NOMO-1 (cell line): ENCODE measurements around the gene FOLR3.

Source experiments
- DNase-seq, 2 experiments: peaks; one replicate each; lab custom pipeline; 2025; ENCODE audit not compliant: unreplicated experiment in 2 of 2; lab: John Stamatoyannopoulos, UW

FOLR3 gene

DNA sequence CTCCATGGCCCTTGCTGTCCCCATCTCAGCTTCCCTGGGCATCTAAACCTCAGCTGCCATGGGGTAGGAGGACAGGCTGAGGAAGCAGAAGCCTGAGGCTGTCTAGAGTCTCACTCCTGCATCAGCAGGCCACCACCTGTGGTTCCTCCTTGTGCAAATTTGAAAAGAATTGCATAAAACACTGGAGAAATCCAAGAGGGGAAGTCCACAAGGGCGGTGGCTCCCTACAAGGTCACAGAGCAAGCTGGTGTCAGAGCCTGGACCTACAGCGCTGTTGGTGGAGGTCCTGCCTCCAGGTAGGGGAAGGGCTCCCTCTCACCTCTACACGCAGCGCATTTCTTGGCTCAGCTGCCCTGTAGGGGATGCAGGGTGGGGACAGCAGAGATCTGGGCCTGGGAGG is at the start of gene FOLR3:
FOLR3 (plus strand) TSS at position 253 of the 400 bp plus-strand sequence. CDS start 228 bp downstream, outside the sequence.
- DNase-seq = peak; percentile 8 to 29

GRCh38 chr11:72088076-72088808 is 47.3 kb upstream of the FOLR3 start:
- DNase-seq = no peak

- peak; percentile 85 to 91 for DNase-seq
Measured at GRCh38 chr11:72091292-72091691, 44.2 kb upstream of the FOLR3 start.

DNA sequence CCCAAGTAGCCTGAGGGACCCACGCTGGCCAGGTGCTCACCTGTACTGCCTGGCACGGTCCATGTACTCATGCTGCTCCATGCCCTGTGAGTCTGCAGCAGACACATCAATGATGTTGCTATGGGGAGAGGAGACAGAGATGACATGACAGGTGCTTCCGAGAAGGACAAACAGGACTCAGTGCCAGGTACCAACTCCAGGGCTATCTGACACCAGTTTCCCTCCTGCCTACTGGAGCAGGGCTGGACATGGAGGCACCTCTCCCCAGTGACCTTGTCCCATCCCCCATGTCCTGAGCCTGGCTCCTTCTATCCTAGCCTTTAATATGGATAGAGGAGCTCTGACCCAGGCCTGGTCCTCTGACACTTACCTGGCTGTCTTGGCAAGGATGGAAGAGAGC is 36.8 kb upstream of the FOLR3 start:
- no peak for DNase-seq

DNA sequence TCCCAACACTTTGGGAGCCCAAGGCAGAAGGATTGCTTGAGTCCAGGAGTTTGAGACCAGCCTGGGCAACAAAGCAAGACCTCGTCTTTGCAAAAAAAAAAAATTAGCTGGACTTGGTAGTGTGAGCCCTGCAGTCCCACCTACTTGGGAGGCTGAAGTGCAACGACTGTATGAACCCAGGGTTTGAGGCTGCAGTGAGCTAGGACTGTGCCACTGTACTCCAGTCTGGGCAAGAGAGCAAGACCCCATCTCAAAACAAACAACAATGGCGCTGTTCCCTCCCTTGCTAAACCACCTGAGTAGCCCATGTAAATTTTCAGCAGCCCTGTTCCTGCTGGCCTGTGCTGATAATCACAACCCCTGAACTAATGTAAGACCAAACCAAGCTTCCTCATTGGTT is 35.5 kb upstream of the FOLR3 start:
- no peak for DNase-seq

DNA sequence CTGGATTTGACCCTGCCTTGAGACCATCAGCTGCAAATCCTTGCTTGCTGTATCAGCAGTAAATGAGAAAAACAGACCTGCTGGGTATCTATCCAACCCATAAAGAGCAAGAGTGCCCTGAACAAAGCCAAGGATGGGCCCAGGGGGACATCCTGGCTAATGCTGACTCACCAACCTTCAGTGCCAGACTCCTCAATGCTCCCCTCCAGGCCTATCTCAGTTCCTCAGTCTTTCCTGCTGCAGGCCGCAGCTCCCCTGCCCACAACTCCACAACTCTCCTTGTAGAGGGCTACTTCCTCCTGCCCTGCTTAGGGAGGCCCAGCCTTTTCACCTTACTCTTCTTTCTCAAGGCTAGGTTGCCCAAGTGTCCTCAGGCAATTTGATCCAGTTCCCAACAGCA is 35.1 kb upstream of the FOLR3 start:
- peak; percentile 78 to 80 for DNase-seq

GRCh38 chr11:72102162-72102561 is 33.4 kb upstream of the FOLR3 start:
- peak in 1 of 2 experiments; percentile 42 for DNase-seq

DNA sequence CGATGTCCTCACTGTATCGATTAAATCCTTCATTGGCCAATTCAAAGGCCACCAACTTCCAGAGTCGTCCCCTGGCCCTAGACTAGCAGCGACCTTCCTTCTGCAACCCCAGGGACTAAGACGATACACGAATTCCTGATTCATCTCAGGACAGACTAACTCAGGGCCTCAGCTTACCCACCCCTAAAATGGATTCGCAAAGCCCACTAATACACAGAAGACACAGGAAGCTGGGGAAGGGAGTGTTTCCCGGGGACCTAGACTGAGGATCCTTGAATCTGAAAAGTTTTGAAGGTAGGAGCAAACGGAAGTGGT is 32.9 kb upstream of the FOLR3 start:
- peak in 1 of 2 experiments; percentile 47 for DNase-seq

DNA sequence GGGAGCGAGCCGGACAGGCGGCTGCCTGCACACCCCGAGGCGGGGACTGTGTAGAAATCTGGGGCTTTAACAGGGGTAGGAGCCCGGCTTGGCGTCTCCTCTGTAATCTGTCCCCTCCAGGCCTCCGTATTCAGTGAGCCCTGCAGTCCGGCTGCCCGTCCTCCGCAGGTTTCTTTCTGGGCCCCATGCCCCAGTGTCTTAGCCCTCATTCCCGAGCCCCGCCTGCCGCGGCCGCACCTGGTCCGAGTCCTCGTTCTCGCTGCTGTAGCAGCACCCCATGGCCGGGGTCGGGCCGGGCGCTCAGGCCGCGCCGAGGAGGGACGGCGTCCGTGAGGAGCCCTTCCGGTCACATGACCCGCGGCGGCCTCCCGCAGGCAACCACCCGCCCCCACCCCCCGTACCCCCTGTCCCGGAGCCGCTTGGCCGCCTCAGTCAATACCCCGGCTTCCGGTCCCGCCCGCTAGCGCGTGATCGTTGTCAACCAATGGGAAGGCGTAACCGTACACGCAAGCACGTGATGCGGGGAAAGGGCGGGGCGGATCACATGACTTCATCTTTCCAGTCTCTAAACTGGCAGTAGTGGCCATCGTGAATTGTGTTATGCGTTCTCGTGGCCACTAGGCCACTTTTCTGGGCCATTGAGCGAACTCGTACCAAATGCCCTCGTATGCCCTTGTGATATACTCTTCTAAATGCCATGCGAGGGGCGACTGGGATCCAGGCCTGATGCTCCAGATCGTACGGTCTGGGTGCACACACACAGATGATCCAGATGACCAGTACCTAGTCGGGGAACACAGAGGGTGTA is 32.4 kb upstream of the FOLR3 start, which contains the start of gene LAMTOR1:
LAMTOR1 (minus strand) TSS at position 352 of the 808 bp plus-strand sequence; CDS start at position 279, 73 bp downstream.
- DNase-seq = peak; percentile 94 to 98

DNA sequence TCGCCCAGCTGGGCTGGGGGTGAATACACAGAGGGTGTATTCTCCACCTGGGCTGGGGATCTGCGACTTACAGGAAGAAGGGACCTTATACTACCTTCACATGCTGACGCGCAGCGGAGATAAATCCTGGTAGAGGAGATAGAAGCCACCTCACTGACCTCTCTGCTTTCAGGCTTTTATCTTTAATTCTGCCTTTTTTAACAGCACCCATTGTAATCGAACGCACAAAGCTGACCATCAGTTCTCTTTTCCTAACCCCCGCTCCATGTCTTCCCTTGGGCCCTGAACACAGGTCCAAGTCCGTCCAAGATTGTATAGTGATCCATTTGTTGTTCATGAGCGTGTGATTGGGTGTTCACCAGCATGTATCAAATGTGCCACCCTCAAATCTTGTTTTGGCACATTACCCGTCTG is 31.8 kb upstream of the FOLR3 start:
- DNase-seq = no peak

- no peak for DNase-seq
Measured at GRCh38 chr11:72105888-72106287, 29.6 kb upstream of the FOLR3 start, which contains the start of gene TOMT. TOMT (plus strand) TSS chr11:72105924; CDS start chr11:72105952, 28 bp downstream.

- DNase-seq = no peak
Measured at GRCh38 chr11:72111300-72112142, 24.0 kb upstream of the FOLR3 start.

DNA sequence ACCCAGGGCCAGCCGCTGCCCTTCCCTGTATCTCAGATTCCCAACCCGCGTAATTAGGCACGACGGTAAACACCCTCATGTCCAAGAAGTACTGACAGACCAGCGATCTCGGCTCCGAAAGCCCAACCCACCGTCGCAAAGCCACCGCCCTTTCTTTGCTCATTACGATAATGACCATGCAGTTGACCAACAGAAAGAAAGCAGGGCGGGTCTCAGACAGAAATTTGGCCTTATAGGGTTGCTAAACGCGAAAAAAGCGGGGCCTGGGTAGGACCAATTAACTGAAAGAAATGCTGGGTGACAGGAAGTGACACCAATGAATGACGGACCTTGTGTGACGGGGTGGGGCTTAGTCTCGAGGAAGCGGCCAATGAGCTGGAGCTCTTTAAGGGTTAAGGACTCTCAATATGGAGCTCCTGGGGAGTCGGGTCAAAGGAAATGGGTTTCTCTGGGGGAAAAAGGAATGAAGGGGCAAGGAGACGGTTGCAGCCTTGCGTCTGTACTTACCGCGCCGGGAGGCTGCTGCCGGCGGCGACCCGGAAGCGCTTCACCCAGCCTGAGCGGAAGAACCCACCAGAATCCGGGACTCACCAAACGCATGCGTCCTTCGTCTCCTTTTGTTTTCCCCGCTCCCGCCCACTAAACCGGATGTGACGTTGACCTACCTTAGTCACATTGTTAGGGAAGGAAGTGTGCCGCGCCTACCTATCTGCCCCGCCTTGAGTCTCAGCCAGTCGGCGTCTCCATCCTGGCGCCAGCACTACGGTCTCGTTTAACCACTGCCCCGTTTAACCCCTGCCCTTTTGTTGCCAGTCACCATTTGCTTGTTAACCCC is 23.2 kb upstream of the FOLR3 start, which contains the start of gene ANAPC15:
ANAPC15 (minus strand) TSS at position 553 of the 835 bp plus-strand sequence. CDS start 1,419 bp downstream, outside the sequence.
- DNase-seq = peak; percentile 99

GRCh38 chr11:72112978-72113808 is 22.3 kb upstream of the FOLR3 start:
- DNase-seq = no peak

DNA sequence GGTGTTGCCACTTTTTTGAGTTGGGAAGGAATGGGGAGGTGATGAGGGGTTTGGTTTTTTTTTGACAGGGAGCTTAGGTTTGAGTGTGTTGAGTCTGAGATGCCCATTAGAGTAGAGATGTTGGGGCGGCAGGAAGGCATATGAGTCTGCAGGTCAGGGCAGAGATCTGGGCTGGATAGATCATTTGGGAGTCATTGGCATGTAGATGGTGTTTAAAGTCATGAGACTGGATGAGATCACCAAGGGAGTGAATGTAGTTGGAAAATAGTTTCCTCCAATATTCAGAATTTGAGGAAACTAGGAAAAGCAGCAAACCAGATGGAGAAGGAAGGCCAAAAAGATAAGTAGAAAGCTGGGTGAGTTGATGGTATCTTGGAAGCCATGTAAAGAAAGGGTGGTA is 21.0 kb upstream of the FOLR3 start:
- no peak for DNase-seq

GRCh38 chr11:72116019-72116755 is 19.3 kb upstream of the FOLR3 start:
- no peak for DNase-seq

- DNase-seq = peak; percentile 24 to 59
Measured at GRCh38 chr11:72119198-72119597, 16.3 kb upstream of the FOLR3 start.

- no peak for DNase-seq
Measured at GRCh38 chr11:72120930-72121329, 14.6 kb upstream of the FOLR3 start.
